K562 (cell line): Measurements from ENCODE around the gene ADCY5.

ENCODE experiments used
- EP300 ChIP-seq: IDR thresholded peaks from 2 replicates; pipeline ENCODE4 v1.6.1; 2012; ENCODE audit warnings: low read length, improper control_type of control experiment
- HNRNPLL ChIP-seq: fragments of 200-400 bp; formaldehyde crosslinking; IDR thresholded peaks from 2 replicates; pipeline ENCODE4 v1.6.1; 2017; ENCODE audit warnings: low read length, low read depth, mild to moderate bottlenecking; ENCODE audit not compliant: poor library complexity, severe bottlenecking
- JUND ChIP-seq, 2 experiments: IDR thresholded peaks; 2 replicates in 1 of 2; 3 replicates in 1 of 2; pipeline ENCODE4 v1.6.1; 2011; ENCODE audit warnings: borderline replicate concordance in 2 of 2, low read depth in 2 of 2, low read length in 2 of 2, improper control_type of control experiment in 1 of 2, missing biosample characterization in 1 of 2, missing genetic modification characterization in 1 of 2, missing genetic modification reagents in 1 of 2
- PHB2 ChIP-seq: fragments of 450-650 bp; IDR thresholded peaks from 2 replicates; pipeline ENCODE4 v1.6.1; 2017; ENCODE audit warnings: low read depth
- PKNOX1 ChIP-seq: fragments of 450-650 bp; IDR thresholded peaks from 2 replicates; pipeline ENCODE4 v1.6.1; 2016
- POLR2AphosphoS2 ChIP-seq: IDR thresholded peaks from 2 replicates; pipeline ENCODE4 v1.6.1; 2012; ENCODE audit warnings: low read length, improper control_type of control experiment
- STAT5B ChIP-seq: fragments of 250-450 bp; sonication (Bioruptor Pico); IDR thresholded peaks from 2 replicates; pipeline ENCODE4 v1.8.0; 2021; ENCODE audit warnings: mild to moderate bottlenecking, inconsistent platforms
- TSC22D4 ChIP-seq: fragments of 450-650 bp; IDR thresholded peaks from 2 replicates; pipeline ENCODE4 v1.6.1; 2016; ENCODE audit warnings: missing genetic modification characterization, missing biosample characterization, control low read depth
- ZBTB34 ChIP-seq: fragments of 250-450 bp; sonication (Bioruptor Pico); IDR thresholded peaks from 2 replicates; pipeline ENCODE4 v1.8.0; 2021; ENCODE audit warnings: mild to moderate bottlenecking, moderate library complexity
- ZNF644 ChIP-seq: fragments of 200-800 bp; sonication (Bioruptor generic); IDR thresholded peaks from 2 replicates; pipeline ENCODE4 v1.6.1; 2016; ENCODE audit warnings: low read depth, missing genetic modification characterization, missing compliant biosample characterization

- no peak for TF ChIP-seq EP300
- TF ChIP-seq ZNF644 (tag), result no peak
- no peak for TF ChIP-seq JUND (IDR thresholded peaks at IDR 0.05; ENCODE audit: borderline replicate concordance, low read depth, low read length)
- TF ChIP-seq JUND (tag; IDR thresholded peaks at IDR 0.05; ENCODE audit: borderline replicate concordance, low read depth, low read length), result no peak
- no peak for TF ChIP-seq POLR2AphosphoS2
- TF ChIP-seq STAT5B, result no peak
- TF ChIP-seq HNRNPLL, result no peak
- no peak for TF ChIP-seq ZBTB34 (CRISPR knock-in tag)
- TF ChIP-seq TSC22D4, result no peak
- TF ChIP-seq PHB2, result no peak
- TF ChIP-seq PKNOX1, result no peak
Observed at GRCh38 chr3:123244128-123244527, 204.8 kb downstream of the ADCY5 start.
